Measurements from ENCODE around the gene CSF1R. TPM values are rescaled to one million over a fixed set of nuclear protein-coding genes. Genes with fewer than 3 reads are reported as not detected.

The CSF1R gene
- 0.08 TPM in 1 of 2 replicates, not detected in the other for total RNA-seq (2014; rRNA removed; shearing (Covaris generic))

DNA sequence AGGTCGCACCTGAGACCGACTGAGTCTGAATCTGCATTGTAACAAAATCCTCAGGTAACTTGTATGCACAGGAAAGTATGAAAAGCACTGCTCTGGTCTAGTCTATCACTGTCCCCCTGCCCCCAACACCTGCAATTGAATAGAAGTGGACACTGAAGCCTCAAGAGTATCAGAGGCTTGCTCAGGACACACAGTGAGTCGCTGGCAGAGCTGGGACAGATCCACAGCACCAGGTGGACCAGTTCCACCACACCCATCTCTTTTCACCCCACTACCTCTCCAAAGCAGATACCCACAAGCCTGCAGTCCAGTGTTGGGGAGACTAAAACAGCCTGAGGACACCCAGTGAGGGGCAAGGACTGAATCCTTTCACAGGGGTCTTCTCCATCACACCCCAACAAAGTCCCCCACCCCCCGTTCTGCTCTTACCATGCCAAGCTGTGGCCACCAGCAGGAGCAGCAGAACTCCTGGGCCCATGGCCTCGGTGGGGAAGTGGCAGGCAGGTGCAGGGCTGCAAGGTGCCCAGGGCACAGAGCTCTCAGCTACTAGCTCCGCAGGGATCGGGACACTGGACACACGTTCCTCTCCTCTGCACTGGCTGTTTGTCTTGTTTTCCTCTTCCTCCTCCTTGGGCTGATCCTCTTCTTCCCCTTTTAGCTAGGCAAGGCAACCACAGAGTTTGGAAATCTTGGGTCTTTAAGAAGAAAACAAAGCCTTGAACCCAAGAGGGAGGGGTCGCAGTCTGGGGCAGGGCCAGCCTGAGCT is at the start of gene CSF1R:
TSS of gene CSF1R (minus strand) at position 605 of the 766 bp plus-strand sequence. CDS start at position 478, 127 bp downstream.

Small RNA genes within 50 kb of the gene (small RNA-seq; reads per million reads assigned to genes)
- not detected for gene RF00019

Other genes with a start within 250 kb of the CSF1R start
- 0.11 and 0.49 TPM in 2 replicates for gene PDE6A, start 141.8 kb downstream of the CSF1R start, total RNA-seq (2014; rRNA removed; shearing (Covaris generic))
- gene SLC26A2, start 125.8 kb downstream of the CSF1R start, total RNA-seq (2014; rRNA removed; shearing (Covaris generic)): 169 and 183 TPM in 2 replicates
- gene TIGD6, start 85.9 kb downstream of the CSF1R start, total RNA-seq (2014; rRNA removed; shearing (Covaris generic)): 5.7 and 7.5 TPM in 2 replicates
- 40.6 and 48.4 TPM in 2 replicates for gene HMGXB3, start 85.8 kb downstream of the CSF1R start, total RNA-seq (2014; rRNA removed; shearing (Covaris generic))
- gene PDGFRB, start 69.3 kb upstream of the CSF1R start, total RNA-seq (2014; rRNA removed; shearing (Covaris generic)): 4.9 and 6.1 TPM in 2 replicates
- not detected in 2 replicates for gene CDX1, start 80.2 kb upstream of the CSF1R start, total RNA-seq (2014; rRNA removed; shearing (Covaris generic))
- not detected in 2 replicates for gene SLC6A7, start 103.5 kb upstream of the CSF1R start, total RNA-seq (2014; rRNA removed; shearing (Covaris generic))
- not detected in 2 replicates for gene CAMK2A, start 203.2 kb upstream of the CSF1R start, total RNA-seq (2014; rRNA removed; shearing (Covaris generic))
- 0.26 TPM in 1 of 2 replicates, not detected in the other for gene ARSI, start 216.4 kb upstream of the CSF1R start, total RNA-seq (2014; rRNA removed; shearing (Covaris generic))

All from A375 (cell line).